GM13977 (cell line): ENCODE results near the gene SEC22A.

ENCODE experiments used
- DNase-seq: peaks from one replicate; pipeline ENCODE4 v3.0.0; 2012; ENCODE audit warnings: low spot score
- in situ Hi-C: fragments of 300-500 bp; cut with MboI; formaldehyde crosslinking; loops from one replicate; pipeline ENCODE4 v1.12.0; 2022; ENCODE audit warnings: low sequenced_read_pairs, low pct_unique_long_range_greater_than_20kb, mixed read lengths, inconsistent platforms; ENCODE audit not compliant: unreplicated experiment
- TF ChIP-seq, protein P1 (sequence below): IDR thresholded peaks from 2 replicates; pipeline ENCODE4 v1.5.1; 2012; ENCODE audit warnings: mild to moderate bottlenecking, control low read depth; ENCODE audit not compliant: insufficient read depth; ENCODE audit errors: extremely low read depth, missing control alignments

SEC22A gene

DNA sequence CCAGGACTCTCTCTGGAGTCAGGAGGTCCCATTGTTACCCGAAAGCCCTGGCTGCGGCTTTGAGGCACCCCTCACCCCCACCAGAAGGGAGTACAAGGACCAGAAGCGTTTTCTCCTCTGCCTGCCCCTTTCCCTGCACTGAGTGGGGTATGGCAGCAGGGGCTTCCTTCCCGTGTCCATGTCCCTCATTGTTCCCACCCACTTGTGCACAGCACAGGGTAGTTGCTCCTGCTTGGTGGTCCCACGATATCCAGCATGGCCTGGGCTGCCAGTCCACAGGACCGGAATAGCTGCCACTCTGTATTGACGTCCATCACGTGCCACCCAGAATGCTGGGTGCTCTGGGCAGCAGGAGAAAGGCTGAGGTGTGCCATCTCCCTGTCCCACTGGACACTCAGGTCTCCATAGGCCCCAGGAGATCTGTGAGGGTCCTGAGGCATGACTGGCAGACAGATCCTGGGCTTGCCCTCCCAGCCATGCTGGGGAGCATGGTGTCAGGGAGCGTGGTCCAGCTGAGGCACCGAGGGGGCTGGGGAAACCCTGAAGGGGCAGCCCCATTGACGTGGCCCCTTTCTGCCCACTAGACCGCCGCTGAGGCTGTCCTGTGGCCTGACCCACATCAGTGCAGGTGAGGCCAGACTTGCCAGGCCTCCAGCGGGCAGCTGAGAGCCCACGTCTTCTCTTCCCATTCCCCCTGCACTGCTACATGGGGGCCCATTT lies 45.3 kb upstream of the SEC22A start:
- DNase-seq: no peak
- in situ Hi-C loops: no loop called here
- TF ChIP-seq, protein P1, sequence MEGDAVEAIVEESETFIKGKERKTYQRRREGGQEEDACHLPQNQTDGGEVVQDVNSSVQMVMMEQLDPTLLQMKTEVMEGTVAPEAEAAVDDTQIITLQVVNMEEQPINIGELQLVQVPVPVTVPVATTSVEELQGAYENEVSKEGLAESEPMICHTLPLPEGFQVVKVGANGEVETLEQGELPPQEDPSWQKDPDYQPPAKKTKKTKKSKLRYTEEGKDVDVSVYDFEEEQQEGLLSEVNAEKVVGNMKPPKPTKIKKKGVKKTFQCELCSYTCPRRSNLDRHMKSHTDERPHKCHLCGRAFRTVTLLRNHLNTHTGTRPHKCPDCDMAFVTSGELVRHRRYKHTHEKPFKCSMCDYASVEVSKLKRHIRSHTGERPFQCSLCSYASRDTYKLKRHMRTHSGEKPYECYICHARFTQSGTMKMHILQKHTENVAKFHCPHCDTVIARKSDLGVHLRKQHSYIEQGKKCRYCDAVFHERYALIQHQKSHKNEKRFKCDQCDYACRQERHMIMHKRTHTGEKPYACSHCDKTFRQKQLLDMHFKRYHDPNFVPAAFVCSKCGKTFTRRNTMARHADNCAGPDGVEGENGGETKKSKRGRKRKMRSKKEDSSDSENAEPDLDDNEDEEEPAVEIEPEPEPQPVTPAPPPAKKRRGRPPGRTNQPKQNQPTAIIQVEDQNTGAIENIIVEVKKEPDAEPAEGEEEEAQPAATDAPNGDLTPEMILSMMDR: no peak

DNA sequence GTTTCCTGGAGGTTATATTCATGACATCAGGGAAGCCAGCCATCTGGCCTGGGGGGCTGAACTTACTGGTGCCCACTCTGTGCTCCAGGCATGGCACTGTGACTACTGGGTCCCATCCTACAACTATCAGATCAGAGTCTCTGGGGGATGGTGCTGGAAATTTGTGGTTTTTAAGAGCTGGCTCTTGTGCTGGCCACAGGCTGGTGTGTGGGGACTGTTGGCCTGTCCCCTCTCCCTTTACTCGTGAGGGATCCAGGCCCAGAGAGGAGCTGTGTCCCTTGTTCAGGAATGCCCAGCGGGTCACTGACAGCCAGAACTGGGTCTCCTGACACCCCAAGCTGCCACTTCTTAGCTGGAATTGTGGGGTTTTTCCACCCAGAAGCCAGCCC lies 44.5 kb upstream of the SEC22A start:
- no peak for DNase-seq
- in situ Hi-C loops: no loop called here
- TF ChIP-seq, protein P1: no peak

DNA sequence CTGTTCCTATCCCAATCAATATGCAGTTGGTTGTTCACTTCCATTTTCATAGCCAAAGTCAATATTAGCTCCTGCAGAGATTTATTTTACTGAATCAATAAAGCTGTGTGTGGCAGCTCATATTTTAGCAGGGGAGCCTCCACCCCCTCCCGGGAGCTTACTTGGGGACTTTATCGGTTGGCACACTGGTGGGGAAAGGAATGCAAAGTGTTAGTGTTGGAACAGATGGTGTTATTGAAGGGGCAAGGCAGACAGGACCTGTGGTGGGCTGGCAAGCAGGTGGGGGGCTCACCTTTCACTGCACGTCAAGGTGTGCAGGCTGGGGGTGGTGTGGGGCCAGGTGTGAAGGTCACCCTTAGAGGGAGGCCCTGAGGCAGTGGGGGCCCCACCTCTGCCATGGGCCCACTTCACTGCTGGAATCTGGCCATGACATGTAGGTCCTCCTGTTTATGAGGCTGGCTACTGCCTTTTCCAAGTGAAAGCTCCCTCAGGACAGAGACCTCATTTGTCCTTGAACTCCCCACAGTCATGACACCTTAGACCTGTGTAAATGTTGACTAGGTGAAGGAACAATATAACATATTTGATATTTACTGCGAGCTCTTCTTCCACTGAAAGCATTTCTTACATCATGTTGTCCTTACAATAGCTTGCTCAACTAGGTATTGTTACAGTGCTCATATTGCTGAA lies 44.0 kb upstream of the SEC22A start:
- no peak for DNase-seq
- in situ Hi-C loops: no loop called here
- TF ChIP-seq, protein P1: no peak

DNA sequence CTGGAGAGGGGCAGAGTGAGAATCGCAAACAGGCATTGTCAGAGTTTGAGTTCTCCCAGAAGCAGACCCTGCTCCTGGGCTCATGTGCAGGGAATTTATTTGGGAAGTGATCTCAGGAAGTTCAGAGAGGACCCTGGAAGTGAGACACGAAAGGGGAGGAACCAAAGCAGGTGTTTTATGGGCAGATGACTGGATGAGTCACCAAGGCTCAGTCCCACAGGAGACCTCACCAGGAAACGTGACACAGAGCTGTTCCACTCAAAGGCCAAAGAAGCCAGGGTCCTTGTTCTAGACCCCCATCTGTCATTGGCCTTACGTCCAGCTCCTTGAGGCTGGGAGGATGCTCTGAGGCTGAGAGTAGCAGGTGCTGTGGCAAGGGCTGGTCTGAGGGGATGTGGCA lies 43.4 kb upstream of the SEC22A start:
- in situ Hi-C loops: no loop called here
- no peak for DNase-seq
- TF ChIP-seq, protein P1: no peak

DNA sequence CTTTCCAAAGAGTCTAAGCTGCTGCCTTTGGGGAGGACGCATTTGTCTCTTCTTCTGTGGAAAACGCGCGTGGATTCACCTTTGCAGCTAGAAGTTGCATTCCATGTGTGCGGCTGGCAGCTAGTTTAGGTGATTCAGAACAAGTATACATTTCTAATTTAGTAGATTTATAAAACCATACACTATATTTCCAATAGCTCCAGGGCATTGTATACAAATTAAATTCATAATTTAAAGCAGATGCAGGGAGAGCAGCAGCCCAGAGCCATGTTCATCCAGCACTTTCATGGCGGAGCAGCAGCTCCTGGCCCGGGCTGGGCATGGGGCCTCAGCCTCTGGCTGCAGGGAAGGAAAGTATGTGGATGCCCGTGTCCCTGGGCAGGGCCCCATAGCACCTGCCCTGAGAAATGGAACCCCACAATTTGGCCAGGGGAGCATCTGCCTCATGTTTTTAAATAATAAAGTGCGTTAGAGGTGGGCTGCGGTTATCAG lies 42.8 kb upstream of the SEC22A start:
- DNase-seq: no peak

DNA sequence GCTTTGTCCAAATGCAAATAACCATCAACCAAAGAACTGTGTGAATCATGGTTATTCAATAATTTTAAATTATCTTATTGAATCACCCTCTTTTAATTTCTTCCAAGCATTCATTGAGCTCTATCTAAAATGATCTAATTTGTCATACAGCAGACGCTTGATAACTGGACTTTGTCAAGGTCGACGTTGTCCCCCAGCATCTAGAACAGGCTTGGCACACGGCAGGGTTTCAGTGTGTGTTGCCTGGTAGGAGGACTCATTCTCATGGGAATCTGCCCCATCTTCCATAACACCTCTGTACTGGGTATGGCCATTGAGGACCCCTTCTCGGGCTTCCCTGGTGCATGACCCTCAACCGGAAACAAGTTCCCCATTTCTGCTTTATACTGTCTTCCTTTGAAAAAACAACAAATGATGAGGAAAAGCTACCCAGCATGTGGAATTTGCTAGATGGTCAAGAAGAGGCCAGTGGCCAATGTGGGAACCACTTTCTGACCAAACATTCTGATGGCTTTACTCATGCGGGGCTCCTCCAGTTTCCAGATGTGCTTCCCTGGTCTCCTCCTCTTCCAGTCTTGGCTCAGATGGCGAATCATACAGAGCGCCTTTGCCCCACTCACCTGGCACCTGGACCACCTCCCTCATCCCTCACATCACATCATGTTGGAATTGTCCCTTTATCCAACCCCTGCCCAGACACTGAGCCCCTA lies 41.7 kb upstream of the SEC22A start:
- DNase-seq: no peak
- in situ Hi-C loops: no loop called here
- TF ChIP-seq, protein P1: no peak

More for the DNA sequence above, 42.8 kb upstream of the SEC22A start:
- in situ Hi-C loops: no loop called here
- TF ChIP-seq, protein P1: no peak
